Placental pericyte (primary cell): Measurements from ENCODE around the gene SLC1A5. TPM values are rescaled to one million over a fixed set of nuclear protein-coding genes. Genes with fewer than 3 reads are reported as not detected.

Experiments used
- small RNA-seq: library from RNA; depleted of rRNA; stranded (forward); fragments of <200 nt; gene quantifications from one replicate; pipeline ENCODE3, GENCODE V24; 2012; ENCODE audit warnings: low replicate concordance
- total RNA-seq: library from RNA; depleted of rRNA; stranded (reverse); fragments of >200 nt; gene quantifications from 2 replicates; pipeline ENCODE4 v1.2.3, GENCODE V29; 2012

The SLC1A5 gene
- 222 and 326 TPM in 2 replicates for total RNA-seq

DNA sequence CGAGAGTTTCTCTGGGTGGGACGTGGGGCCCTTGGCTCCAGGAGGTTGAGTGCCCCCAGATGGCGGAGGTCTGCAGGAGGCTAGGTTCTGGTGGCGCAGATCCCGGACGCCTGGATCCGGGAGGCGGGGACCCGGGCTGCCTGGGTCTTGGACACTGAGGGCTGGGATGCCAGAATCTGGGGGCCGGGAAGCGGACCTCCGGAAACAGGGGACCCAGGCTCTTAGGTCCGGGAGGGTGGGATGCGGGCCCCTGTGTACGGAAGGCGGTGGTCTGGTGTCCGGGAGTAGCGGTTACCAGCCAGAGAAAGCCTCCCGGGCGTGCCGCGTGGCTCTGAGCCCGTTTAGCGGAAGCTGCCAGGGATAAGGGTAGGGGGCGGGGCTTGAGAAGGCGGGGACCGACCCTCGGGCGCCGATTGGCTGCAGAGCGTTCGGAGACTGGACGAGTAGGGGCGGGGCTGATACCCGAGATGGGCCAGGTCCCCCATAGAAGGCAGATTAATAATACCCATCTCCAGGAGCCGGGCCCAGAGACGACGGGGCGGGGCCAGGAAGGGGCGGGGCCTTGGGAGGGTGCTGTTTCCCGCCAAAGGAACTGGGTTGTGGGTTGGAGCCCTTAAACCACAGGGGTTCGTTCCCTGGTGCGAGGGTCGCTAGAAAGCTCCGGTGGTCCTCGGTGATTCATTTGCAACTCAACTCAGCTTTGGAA is at the start of gene SLC1A5:
TSS of gene SLC1A5 (minus strand) at position 333 of the 706 bp plus-strand sequence. CDS start 629 bp downstream, outside the sequence.

DNA sequence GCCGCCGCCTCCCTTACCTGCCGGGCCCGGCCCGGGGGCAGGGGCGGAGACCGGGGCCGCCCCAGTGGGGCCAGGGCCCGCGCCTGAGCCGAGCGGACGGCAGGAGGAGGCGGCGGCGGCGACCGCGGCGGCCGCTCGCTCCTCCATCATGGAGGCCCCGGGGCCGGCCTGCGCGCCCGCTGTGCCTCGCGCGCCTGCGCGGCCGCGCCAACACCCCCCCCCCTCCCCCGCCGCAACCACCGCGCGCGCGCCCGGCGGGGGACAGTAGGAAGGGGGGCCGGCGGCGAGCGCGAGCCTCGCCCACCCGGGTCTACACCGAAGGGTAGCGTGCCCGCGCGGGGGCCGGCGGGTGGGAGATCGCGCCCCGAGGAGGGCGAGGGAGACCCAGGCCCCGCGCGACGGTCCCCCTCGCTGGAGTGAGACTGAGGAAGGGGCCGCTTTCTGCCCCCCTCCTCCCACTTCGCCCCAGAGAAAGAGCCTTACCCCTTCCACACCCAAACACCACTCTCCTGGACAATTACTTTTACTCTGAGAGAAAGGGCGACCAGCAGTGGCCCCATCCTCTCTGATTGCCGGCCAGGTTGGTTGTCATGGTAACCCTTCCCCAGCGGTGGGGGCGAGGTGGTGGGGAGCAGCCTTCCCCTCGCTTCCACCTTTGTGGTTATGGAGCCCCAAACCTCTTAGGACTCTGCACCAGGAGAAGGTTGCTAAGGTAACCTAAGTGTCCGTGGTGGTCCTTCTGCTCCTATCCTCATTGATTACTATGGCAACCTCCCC is 41.9 kb downstream of the SLC1A5 start, which contains the start of gene STRN4:
TSS of gene STRN4 (minus strand) at position 170 of the 777 bp plus-strand sequence. CDS start at position 150, 20 bp downstream.

DNA sequence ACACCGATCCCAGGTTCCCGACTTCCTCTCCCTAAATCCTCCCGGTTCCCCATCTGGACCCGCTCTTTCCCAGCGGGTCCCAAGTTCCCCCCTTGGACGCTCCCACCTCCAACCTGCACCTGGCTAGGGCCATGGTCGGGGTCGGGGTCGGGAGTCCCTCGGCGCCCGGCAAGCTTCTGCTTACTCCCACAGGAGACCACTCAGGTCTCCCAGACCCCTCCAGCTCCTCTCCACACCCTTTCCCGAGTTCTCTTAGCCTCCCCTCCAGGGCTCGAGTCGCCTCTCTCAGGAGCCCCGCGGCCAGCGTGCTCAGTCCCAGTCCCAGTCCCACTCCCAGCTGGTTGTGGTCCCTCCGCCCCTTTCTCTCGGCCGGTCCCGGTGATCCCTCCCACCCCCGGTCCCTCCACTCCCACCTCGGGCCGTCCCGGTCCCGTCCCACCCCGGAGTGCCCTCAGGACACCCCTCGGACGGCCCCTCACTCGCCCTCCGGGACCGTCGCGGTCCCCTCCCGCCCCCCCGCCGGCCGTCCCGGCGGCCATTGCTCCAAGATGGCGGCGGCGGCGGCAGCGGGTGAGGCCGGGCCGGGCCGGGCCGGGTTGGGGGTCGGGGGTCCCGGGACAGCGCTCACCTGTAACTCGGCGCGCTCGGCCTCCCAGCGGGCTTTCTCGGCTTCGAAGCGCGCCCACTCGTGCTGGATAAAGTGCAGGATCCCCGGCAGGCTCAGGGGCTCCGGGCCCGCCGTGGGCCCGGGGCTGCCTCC is 42.7 kb downstream of the SLC1A5 start, which contains the start of gene FKRP:
TSS of gene FKRP (plus strand) at position 537 of the 760 bp plus-strand sequence. CDS start 9,394 bp downstream, outside the sequence.

Small RNA genes lying within 50 kb of the gene (small RNA-seq; reads per million reads assigned to genes)
- not detected for gene AC008622.3
- not detected for gene HNRNPMP2
- not detected for gene RF00019

Other genes starting within 250 kb of the SLC1A5 start
- 99.1 and 184 TPM in 2 replicates for gene CALM3, start 187.3 kb downstream of the SLC1A5 start, total RNA-seq
- 6.7 and 10.1 TPM in 2 replicates for gene PTGIR, start 163.5 kb downstream of the SLC1A5 start, total RNA-seq
- not detected in 2 replicates for gene GNG8, start 152.4 kb downstream of the SLC1A5 start, total RNA-seq
- 4.2 and 8.0 TPM in 2 replicates for gene DACT3, start 127.4 kb downstream of the SLC1A5 start, total RNA-seq
- 14.9 and 15.3 TPM in 2 replicates for gene PRKD2, start 71.5 kb downstream of the SLC1A5 start, total RNA-seq
- 34.2 and 34.8 TPM in 2 replicates for gene FKRP, start 42.5 kb downstream of the SLC1A5 start, total RNA-seq
- 88.0 and 103 TPM in 2 replicates for gene STRN4, start 42.1 kb downstream of the SLC1A5 start, total RNA-seq
- gene AP2S1, start 62.3 kb upstream of the SLC1A5 start, total RNA-seq = 160 and 214 TPM in 2 replicates
- 46.8 and 49.0 TPM in 2 replicates for gene ARHGAP35, start 72.4 kb upstream of the SLC1A5 start, total RNA-seq
- gene NPAS1, start 231.2 kb upstream of the SLC1A5 start, total RNA-seq = 0.44 and 1.1 TPM in 2 replicates